HFF-Myc (cell line): ENCODE results near the gene AGXT.

Experiments used
- DNase-seq: peaks from one replicate; pipeline ENCODE4 v3.0.0-alpha.2; 2011; ENCODE audit warnings: low read depth; ENCODE audit errors: extremely low read depth
- H3K4me3 ChIP-seq: replicated peaks from 2 replicates; pipeline ENCODE4 v1.5.1; 2011; ENCODE audit warnings: low read depth, mild to moderate bottlenecking, control low read depth, low read length
- CTCF ChIP-seq: IDR thresholded peaks from 2 replicates; pipeline ENCODE4 v1.5.1; 2012; ENCODE audit warnings: mild to moderate bottlenecking, low read depth, low read length, control low read depth; ENCODE audit errors: missing control alignments

Gene AGXT

GRCh38 chr2:240891492-240892340 is 23.1 kb downstream of the AGXT start:
- H3K4me3 ChIP-seq: no peak overlapping the region
- no peak for DNase-seq
- no peak for TF ChIP-seq CTCF

- H3K4me3 ChIP-seq: no peak overlapping the region
- TF ChIP-seq CTCF: no peak
- DNase-seq: no peak
Measured at GRCh38 chr2:240892356-240892755, 23.7 kb downstream of the AGXT start.

GRCh38 chr2:240892925-240893324 is 24.3 kb downstream of the AGXT start:
- no peak for DNase-seq
- TF ChIP-seq CTCF: no peak
- H3K4me3 ChIP-seq: no peak overlapping the region

- DNase-seq: no peak
- TF ChIP-seq CTCF: no peak
- H3K4me3 ChIP-seq: no peak overlapping the region
Measured at GRCh38 chr2:240893363-240893844, 24.8 kb downstream of the AGXT start.

- H3K4me3 ChIP-seq: no peak overlapping the region
- no peak for TF ChIP-seq CTCF
- DNase-seq: no peak
Measured at GRCh38 chr2:240894006-240894405, 25.4 kb downstream of the AGXT start.

GRCh38 chr2:240894836-240895558 is 26.4 kb downstream of the AGXT start:
- no peak for DNase-seq
- no peak overlapping the region for H3K4me3 ChIP-seq
- no peak for TF ChIP-seq CTCF
